CD14-positive monocyte (primary cell): ENCODE results near the gene CEP120. TPM values are rescaled to one million over a fixed set of nuclear protein-coding genes. Genes with fewer than 3 reads are reported as not detected.
"Not testable (repeated sequence)": the region's sequence is repeated elsewhere in the genome, so short reads cannot be mapped to it uniquely, and the experiment has no call there.

ENCODE experiments used
- DNase-seq, 3 donors: peaks; one replicate each; pipeline ENCODE4 v3.0.0-alpha.2; 2011 to 2022
- H2AFZ ChIP-seq: 2 replicates; pipeline ENCODE4 v1.6.0; 2012; ENCODE audit warnings: mild to moderate bottlenecking, low read depth, low read length, inconsistent platforms; ENCODE audit not compliant: insufficient read depth, poor library complexity, severe bottlenecking
- H3K27ac ChIP-seq, 2 donors: 1 replicate in 1 of 2; 2 replicates in 1 of 2; pipeline ENCODE4 v1.5.1; 2012 to 2013; ENCODE audit warnings: low read length in 2 of 2, control low read depth in 1 of 2, inconsistent platforms in 1 of 2, low read depth in 1 of 2, mild to moderate bottlenecking in 1 of 2
- H3K27me3 ChIP-seq, 2 donors: one replicate each; pipeline versions ENCODE4 v1.6.0 to v1.6.1; 2011 to 2013; ENCODE audit warnings: low read length in 2 of 2; ENCODE audit not compliant: control insufficient read depth in 2 of 2, insufficient read depth in 2 of 2
- H3K36me3 ChIP-seq, 2 donors: replicated peaks in 1 of 2; 1 replicate in 1 of 2; 2 replicates in 1 of 2; pipeline versions ENCODE4 v1.5.1 to v1.6.1; 2012 to 2013; ENCODE audit warnings: low read length in 2 of 2, control low read depth in 1 of 2, inconsistent platforms in 1 of 2, mild to moderate bottlenecking in 1 of 2; ENCODE audit not compliant: insufficient read depth in 2 of 2, control insufficient read depth in 1 of 2
- H3K4me1 ChIP-seq, 2 donors: 1 replicate in 1 of 2; 2 replicates in 1 of 2; pipeline versions ENCODE4 v1.5.1 to v1.6.1; 2012 to 2013; ENCODE audit warnings: low read length in 2 of 2, control low read depth in 1 of 2, inconsistent platforms in 1 of 2, mild to moderate bottlenecking in 1 of 2, moderate library complexity in 1 of 2; ENCODE audit not compliant: insufficient read depth in 2 of 2, control insufficient read depth in 1 of 2
- H3K4me2 ChIP-seq: replicated peaks from 2 replicates; pipeline ENCODE3; 2012; ENCODE audit warnings: low read length, moderate library complexity, mild to moderate bottlenecking; ENCODE audit not compliant: poor library complexity, severe bottlenecking; ENCODE audit errors: extremely low read depth
- H3K4me3 ChIP-seq, 3 experiments: fragments of 200-600 bp in 1 of 3; sonication (generic) in 1 of 3; replicated peaks in 1 of 3; 1 replicate in 2 of 3; 2 replicates in 1 of 3; pipeline ENCODE4 v1.5.1; 2011 to 2013; ENCODE audit warnings: low read length in 3 of 3, mild to moderate bottlenecking in 3 of 3, control low read depth in 2 of 3, low read depth in 2 of 3, inconsistent platforms in 1 of 3, moderate library complexity in 1 of 3
- H3K79me2 ChIP-seq: 2 replicates; pipeline ENCODE4 v1.6.0; 2012; ENCODE audit warnings: mild to moderate bottlenecking, control low read depth, inconsistent platforms, low read length, moderate library complexity; ENCODE audit not compliant: insufficient read depth
- H3K9ac ChIP-seq: 2 replicates; pipeline ENCODE4 v1.6.0; 2017; ENCODE audit warnings: low read length, mild to moderate bottlenecking; ENCODE audit not compliant: insufficient read depth, poor library complexity, severe bottlenecking
- H3K9me3 ChIP-seq, 2 donors: replicated peaks in 1 of 2; 1 replicate in 1 of 2; 2 replicates in 1 of 2; pipeline versions ENCODE4 v1.5.1 to v1.6.1; 2012 to 2013; ENCODE audit warnings: low read length in 2 of 2, control low read depth in 1 of 2; ENCODE audit not compliant: control insufficient read depth in 1 of 2, insufficient read depth in 1 of 2
- H4K20me1 ChIP-seq: 2 replicates; pipeline ENCODE4 v1.6.0; 2012; ENCODE audit warnings: mild to moderate bottlenecking, low read length, control low read depth, moderate library complexity; ENCODE audit not compliant: insufficient read depth
- H3K27ac Mint-ChIP-seq, 7 donors: one replicate each; pipeline ENCODE4 v1.8.0; 2020; ENCODE audit warnings: mild to moderate bottlenecking in 7 of 7, mixed read lengths in 7 of 7, moderate library complexity in 6 of 7, inconsistent platforms in 2 of 7
- H3K27me3 Mint-ChIP-seq, 3 donors: one replicate each; pipeline ENCODE4 v1.8.0; 2021 to 2022; ENCODE audit warnings: low read depth in 3 of 3, mild to moderate bottlenecking in 3 of 3, mixed read lengths in 3 of 3, moderate library complexity in 3 of 3, inconsistent platforms in 1 of 3
- H3K36me3 Mint-ChIP-seq, 2 donors: one replicate each; pipeline ENCODE4 v1.8.0; 2020; ENCODE audit warnings: mixed read lengths in 2 of 2, inconsistent platforms in 1 of 2, mild to moderate bottlenecking in 1 of 2
- H3K4me1 Mint-ChIP-seq: one replicate; pipeline ENCODE4 v1.8.0; 2020; ENCODE audit warnings: mild to moderate bottlenecking, mixed read lengths
- H3K4me3 Mint-ChIP-seq, 2 donors: one replicate each; pipeline ENCODE4 v1.8.0; 2020; ENCODE audit warnings: mild to moderate bottlenecking in 2 of 2, mixed read lengths in 2 of 2, moderate library complexity in 1 of 2
- H3K9me3 Mint-ChIP-seq, 7 donors: one replicate each; pipeline ENCODE4 v1.8.0; 2020 to 2022; ENCODE audit warnings: mixed read lengths in 7 of 7, mild to moderate bottlenecking in 6 of 7, moderate library complexity in 6 of 7, inconsistent platforms in 2 of 7
- WGBS: methylation state at CpG from one replicate; pipeline ENCODE4 v1.1.5; 2013; ENCODE audit warnings: missing lambda C conversion rate; ENCODE audit not compliant: insufficient coverage; 5-methylcytosine and 5-hydroxymethylcytosine counted together
- intact Hi-C, 2 donors: fragments of 100-400 bp; cut with micrococcal nuclease; formaldehyde crosslinking; loops; one replicate each; pipeline versions ENCODE4 v1.15.0 to v1.15.1; 2023
- polyA plus RNA-seq, 3 donors: library from polyadenylated mRNA; depleted of rRNA in 1 of 3; unstranded in 2 of 3; stranded (reverse) in 1 of 3; fragments of 300-500 nt in 2 of 3; fragments of >200 nt in 1 of 3; fragmentation: Illumina TruSeq in 2 of 3; gene quantifications; 1 replicate in 2 of 3; 2 replicates in 1 of 3; pipeline ENCODE4 v1.2.3, GENCODE V29; 2012 to 2021
- TF ChIP-seq, protein P1 (sequence below): fragments of 200-600 bp; IDR thresholded peaks from one replicate; pipeline ENCODE4 v1.8.0; 2022; ENCODE audit warnings: antibody characterized with exemption, mild to moderate bottlenecking

CEP120 gene
- polyA plus RNA-seq, 3 donors = 6.4 to 7.2 (median 6.6) TPM

DNA sequence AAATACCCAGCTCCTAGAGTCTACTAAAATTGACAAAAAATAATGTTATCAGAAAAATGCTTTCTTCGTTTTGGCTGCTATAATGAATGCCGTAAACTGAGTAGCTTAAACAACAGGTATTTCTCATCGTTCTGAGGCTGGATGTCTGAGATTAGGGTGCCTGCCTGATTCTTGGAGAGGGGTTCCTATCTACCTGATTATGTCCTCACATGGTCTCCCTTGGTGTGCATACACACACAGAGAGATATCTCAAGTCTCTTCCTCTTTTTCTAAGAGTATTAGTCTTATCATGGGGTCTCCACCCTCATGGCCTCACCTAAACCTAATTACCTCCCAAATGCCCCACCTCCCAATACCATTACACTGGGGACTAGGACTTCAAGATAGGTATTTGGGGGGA is 48.2 kb upstream of the CEP120 start:
- no peak overlapping the region for H2AFZ ChIP-seq
- Mint-ChIP-seq H3K9me3 (peaks cover 8 to 18% (median 11%) of the 10 kb centered on the region in 7 donors), H3K27ac (no peak overlapping the region), H3K36me3 (no peaks in the 10 kb centered on the region), H3K4me1 (no peaks in the 10 kb centered on the region), H3K27me3 (peaks cover 2 to 5% (median 3%) of the 10 kb centered on the region in 3 donors), H3K4me3 (no peak overlapping the region)
- H3K9me3 ChIP-seq = peaks cover 4 to 5% of the 10 kb centered on the region in 2 donors
- TF ChIP-seq, protein P1, sequence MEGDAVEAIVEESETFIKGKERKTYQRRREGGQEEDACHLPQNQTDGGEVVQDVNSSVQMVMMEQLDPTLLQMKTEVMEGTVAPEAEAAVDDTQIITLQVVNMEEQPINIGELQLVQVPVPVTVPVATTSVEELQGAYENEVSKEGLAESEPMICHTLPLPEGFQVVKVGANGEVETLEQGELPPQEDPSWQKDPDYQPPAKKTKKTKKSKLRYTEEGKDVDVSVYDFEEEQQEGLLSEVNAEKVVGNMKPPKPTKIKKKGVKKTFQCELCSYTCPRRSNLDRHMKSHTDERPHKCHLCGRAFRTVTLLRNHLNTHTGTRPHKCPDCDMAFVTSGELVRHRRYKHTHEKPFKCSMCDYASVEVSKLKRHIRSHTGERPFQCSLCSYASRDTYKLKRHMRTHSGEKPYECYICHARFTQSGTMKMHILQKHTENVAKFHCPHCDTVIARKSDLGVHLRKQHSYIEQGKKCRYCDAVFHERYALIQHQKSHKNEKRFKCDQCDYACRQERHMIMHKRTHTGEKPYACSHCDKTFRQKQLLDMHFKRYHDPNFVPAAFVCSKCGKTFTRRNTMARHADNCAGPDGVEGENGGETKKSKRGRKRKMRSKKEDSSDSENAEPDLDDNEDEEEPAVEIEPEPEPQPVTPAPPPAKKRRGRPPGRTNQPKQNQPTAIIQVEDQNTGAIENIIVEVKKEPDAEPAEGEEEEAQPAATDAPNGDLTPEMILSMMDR = no peak
- H3K27ac ChIP-seq = no peak overlapping the region
- H3K36me3 ChIP-seq = no peaks in the 10 kb centered on the region
- no peak overlapping the region for H3K4me3 ChIP-seq
- no peaks in the 10 kb centered on the region for H3K27me3 ChIP-seq
- no peak overlapping the region for H3K4me2 ChIP-seq
- no peak for DNase-seq
- no peak overlapping the region for H3K9ac ChIP-seq
- no peaks in the 10 kb centered on the region for H3K79me2 ChIP-seq
- intact Hi-C loops = no loop called here
- H3K4me1 ChIP-seq = no peaks in the 10 kb centered on the region
- no CpG with 5 or more reads among the region's 3 CpGs for WGBS
- no peaks in the 10 kb centered on the region for H4K20me1 ChIP-seq

DNA sequence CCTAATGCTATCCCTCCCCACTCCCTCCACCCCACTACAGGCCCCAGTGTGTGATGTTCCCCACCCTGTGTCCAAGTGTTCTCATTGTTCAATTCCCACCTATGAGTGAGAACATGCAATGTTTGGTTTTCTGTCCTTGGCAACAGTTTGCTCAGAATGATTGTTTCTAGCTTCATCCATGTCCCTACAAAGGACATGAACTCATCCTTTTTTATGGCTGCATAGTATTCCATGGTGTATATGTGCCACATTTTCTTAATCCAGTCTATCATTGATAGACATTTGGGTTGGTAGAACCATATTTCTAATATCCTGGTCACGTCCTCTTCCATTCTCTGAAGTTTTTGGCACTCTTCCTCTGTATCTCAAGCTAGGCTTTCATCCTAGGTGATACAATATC is 43.6 kb upstream of the CEP120 start:
- H2AFZ ChIP-seq, H3K4me2 ChIP-seq, H3K4me1 Mint-ChIP-seq, H3K4me3 Mint-ChIP-seq, H4K20me1 ChIP-seq, intact Hi-C loops, H3K27me3 Mint-ChIP-seq, H3K27ac Mint-ChIP-seq, H3K27me3 ChIP-seq, H3K36me3 Mint-ChIP-seq, H3K4me3 ChIP-seq, H3K79me2 ChIP-seq, H3K27ac ChIP-seq, DNase-seq, H3K36me3 ChIP-seq, H3K9me3 ChIP-seq, H3K4me1 ChIP-seq, H3K9ac ChIP-seq: not testable (repeated sequence)
- no CpG with 5 or more reads among the region's 1 CpG for WGBS
- H3K9me3 Mint-ChIP-seq = peaks cover 8 to 17% (median 10%) of the 10 kb centered on the region in 7 donors
